GM18498 (cell line): ENCODE data around the gene GLI1.
A peak's percentile ranks its signal among the peaks of the same experiment; 100 is the strongest.

Experiments
- ATAC-seq: cut with Tn5 transposase; IDR thresholded peaks from one replicate; pipeline ENCODE4 v1.9.1; 2021; ENCODE audit warnings: mild to moderate bottlenecking, moderate library complexity; ENCODE audit not compliant: unreplicated experiment

GLI1 gene

GRCh38 chr12:57460841-57461275 lies 1.3 kb downstream of the GLI1 start:
- ATAC-seq = no peak

DNA sequence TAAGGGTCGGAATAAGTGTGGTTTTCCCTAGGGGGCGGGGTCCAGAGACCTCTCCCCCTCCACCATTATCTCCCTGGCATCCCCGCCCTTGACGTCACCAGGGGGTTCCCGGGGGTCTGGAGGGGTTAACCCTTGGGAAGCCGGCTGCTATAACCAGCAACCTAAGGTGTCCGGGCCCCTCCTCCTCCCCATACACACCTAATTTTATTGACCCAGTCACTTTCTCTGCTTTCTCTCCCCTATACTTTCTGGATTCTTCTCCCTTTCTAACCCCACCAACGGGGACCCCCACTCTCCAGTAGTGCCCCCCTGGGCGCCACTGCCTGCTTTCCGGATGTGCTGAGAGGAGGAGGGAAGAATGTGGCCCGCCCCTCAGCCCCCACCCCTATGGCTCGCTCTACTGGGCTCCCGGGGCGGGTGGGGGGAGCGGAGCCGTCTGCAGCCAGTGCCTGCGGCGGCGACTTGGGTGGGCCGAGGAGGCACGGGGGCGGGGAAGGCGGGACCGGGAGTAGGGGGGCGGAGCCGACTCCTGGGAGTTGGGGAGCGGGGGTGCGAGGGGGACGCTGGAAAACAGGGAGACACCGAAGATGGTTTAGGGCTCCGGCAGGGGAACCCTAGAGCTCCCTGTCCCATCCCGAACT lies 1.8 kb downstream of the GLI1 start:
- no peak for ATAC-seq

DNA sequence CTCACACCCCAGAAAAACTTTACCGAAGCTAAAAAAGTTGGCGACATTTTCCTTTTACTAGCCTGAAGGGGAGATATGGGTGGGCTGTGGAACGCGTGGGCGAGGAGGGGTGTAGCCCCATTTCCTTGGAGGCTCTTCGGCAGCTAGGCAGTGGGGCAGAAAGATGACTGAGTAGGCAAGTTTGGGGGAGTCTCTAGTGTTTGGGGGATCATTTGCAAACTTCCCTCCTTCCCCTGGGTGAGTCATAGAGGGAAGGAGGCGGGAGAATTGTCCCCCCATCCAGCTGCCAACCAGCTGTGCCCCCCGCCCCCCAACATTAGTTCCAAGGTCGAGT lies 2.3 kb downstream of the GLI1 start:
- no peak for ATAC-seq

DNA sequence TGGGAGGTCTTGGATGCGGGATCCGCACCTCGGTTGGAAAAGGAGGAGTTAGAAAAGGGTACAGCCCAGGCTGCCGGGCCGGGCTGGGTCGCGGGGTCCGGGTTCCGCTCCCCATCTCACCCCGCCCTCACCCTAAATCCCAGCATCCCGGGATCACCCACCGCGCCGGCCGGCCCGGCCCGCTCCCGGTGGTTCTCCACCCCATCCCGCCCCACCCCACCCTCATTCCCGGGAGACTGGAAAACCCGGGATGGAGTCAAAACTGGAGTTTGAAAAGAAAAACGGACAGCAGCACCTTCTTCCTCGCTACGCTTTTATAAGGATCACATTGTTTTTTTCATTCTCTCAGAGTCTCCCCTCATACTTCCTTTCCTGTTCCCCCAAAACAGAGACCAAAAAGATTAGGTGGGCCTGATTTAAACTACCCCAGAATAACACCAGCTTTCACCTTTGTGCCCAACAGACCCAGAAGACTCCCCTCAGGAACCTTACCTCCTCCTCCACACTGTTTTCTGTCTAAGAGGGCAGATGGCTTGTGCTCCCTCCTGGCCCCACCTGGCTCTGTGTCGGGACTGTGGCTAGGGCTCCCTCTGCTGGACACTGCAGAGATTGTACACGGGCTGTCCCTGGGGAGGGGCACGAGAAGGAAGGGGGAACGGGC lies 2.8 kb downstream of the GLI1 start:
- peak; percentile 68 for ATAC-seq

DNA sequence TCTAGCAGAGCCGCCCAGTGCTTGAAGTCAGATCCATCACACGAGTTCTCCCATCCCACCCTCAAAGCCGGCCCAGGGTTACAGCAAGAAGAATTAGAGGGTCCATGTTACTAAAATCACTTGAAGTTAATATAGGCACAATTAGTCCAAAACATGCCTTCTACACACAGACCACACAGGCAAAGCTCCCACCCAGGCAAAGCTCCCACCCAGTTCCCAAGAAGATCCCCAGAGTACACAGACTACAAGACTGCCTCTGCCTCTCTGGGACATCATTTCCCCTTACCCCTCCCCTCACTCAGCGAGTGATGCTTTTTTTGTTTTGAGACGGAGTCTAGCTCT lies 3.3 kb downstream of the GLI1 start:
- no peak for ATAC-seq

GRCh38 chr12:57464569-57464968 lies 5.0 kb downstream of the GLI1 start:
- ATAC-seq = no peak

- ATAC-seq = no peak
These were observed 5.6 kb downstream of the GLI1 start for GRCh38 chr12:57465030-57465746.

DNA sequence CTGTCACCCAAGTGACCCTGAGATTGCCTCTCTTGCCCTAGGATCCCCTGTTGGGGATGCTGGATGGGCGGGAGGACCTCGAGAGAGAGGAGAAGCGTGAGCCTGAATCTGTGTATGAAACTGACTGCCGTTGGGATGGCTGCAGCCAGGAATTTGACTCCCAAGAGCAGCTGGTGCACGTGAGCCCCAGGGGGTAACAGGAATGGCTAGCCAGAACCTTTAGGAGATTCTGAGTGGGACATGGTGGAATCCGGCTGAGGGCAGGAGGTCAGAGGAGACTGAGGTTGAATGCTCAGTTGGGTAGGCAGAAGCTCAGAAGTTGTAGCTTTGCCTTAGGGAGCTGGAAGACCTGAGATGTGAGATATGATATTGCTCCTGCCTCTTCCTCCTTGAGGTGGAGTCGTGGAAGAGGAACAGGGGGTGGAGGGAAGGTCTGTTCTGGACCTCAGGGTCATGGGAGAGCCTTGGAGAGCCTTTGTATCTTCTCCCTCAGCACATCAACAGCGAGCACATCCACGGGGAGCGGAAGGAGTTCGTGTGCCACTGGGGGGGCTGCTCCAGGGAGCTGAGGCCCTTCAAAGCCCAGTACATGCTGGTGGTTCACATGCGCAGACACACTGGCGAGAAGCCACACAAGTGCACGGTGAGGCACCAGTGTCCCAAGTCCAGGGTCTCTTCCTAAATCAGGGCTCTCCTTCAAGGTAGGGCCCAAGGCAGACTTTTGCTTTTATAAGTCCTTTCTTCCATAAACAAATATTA lies 6.3 kb downstream of the GLI1 start:
- ATAC-seq = no peak

DNA sequence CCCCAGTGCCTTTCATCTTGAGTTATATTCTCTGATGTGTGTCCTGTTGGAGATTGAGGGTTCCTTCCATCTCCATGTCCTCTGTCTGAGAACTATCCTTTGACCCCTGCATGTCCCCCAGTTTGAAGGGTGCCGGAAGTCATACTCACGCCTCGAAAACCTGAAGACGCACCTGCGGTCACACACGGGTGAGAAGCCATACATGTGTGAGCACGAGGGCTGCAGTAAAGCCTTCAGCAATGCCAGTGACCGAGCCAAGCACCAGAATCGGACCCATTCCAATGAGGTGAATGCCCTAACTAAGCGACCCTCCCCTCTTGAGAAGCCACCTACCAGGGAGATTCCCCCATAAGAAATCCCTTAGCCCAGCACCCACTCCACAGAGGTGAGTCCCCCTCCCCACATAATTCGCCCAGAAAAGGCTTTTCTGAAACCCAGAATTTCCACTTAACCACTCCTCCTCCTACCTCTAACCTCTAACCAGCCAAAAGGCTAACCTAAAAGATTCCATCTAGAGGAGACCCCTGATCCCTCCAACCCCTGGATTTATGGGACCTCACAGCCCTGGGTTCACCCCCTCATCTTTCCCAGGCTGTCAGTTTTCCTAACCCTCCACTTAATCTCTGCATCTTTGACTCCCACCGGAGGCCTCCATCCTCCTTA lies 7.8 kb downstream of the GLI1 start:
- no peak for ATAC-seq

DNA sequence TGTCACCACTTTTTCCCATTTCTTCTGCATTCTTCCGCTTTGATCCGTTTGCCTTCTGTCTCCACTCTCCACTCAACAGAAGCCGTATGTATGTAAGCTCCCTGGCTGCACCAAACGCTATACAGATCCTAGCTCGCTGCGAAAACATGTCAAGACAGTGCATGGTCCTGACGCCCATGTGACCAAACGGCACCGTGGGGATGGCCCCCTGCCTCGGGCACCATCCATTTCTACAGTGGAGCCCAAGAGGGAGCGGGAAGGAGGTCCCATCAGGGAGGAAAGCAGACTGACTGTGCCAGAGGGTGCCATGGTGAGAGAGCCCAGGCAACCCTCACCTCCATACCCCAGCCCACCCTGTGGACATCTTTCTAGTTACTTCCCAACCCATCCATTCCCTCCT lies 8.3 kb downstream of the GLI1 start:
- no peak for ATAC-seq

DNA sequence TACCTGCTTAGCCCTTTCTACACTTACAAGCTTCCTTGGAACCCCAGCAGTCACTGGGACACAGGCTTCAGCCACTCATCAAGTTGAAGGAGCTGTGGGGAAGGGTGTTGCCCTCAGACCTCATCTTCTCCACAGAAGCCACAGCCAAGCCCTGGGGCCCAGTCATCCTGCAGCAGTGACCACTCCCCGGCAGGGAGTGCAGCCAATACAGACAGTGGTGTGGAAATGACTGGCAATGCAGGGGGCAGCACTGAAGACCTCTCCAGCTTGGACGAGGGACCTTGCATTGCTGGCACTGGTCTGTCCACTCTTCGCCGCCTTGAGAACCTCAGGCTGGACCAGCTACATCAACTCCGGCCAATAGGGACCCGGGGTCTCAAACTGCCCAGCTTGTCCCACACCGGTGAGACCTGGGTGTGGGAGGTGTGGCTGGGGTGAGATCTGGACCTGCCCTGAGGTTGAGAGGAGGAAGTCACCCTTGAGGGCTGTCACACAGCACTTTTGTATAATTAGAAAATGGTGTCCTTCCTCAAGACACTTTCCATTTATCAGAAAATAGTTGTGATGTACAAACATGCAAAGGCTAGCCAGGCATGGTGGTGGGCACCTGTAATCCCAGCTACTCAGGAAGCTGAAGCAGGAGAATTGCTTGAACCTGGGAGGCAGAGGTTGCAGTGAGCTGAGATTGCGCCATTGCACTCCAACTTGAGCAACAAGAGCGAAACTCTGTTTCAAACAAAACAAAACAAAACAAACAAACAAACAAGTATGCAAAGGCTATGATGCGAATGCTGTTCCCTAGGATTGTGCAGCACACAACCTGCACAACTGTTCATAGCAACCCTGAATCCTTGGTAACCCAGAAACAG lies 9.9 kb downstream of the GLI1 start:
- no peak for ATAC-seq

GRCh38 chr12:57470286-57470969 lies 10.8 kb downstream of the GLI1 start:
- no peak for ATAC-seq

- ATAC-seq = no peak
These were observed 11.5 kb downstream of the GLI1 start for GRCh38 chr12:57470970-57471656.

DNA sequence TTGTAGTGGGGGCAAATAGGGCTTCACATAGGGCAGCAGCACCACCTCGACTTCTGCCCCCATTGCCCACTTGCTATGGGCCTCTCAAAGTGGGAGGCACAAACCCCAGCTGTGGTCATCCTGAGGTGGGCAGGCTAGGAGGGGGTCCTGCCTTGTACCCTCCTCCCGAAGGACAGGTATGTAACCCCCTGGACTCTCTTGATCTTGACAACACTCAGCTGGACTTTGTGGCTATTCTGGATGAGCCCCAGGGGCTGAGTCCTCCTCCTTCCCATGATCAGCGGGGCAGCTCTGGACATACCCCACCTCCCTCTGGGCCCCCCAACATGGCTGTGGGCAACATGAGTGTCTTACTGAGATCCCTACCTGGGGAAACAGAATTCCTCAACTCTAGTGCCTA lies 12.1 kb downstream of the GLI1 start:
- ATAC-seq = no peak

- ATAC-seq = no peak
These were observed 12.8 kb downstream of the GLI1 start for GRCh38 chr12:57472391-57472790.

- ATAC-seq = no peak
These were observed 13.8 kb downstream of the GLI1 start for GRCh38 chr12:57473392-57473791.

GRCh38 chr12:57473886-57474285 lies 14.3 kb downstream of the GLI1 start:
- no peak for ATAC-seq

- ATAC-seq = no peak
These were observed 14.8 kb downstream of the GLI1 start for GRCh38 chr12:57474430-57474829.

- no peak for ATAC-seq
These were observed 15.3 kb downstream of the GLI1 start for GRCh38 chr12:57474862-57475261.
